Inferior parietal cortex (tissue), 1 donor: ENCODE data around the gene HDAC9.
"Not testable (repeated sequence)": the region's sequence is repeated elsewhere in the genome, so short reads cannot be mapped to it uniquely, and the experiment has no call there.

ENCODE experiments used
- DNase-seq: peaks from one replicate; pipeline ENCODE4 v3.0.0-alpha.2; 2016; ENCODE audit errors: extremely low spot score

Gene HDAC9

DNA sequence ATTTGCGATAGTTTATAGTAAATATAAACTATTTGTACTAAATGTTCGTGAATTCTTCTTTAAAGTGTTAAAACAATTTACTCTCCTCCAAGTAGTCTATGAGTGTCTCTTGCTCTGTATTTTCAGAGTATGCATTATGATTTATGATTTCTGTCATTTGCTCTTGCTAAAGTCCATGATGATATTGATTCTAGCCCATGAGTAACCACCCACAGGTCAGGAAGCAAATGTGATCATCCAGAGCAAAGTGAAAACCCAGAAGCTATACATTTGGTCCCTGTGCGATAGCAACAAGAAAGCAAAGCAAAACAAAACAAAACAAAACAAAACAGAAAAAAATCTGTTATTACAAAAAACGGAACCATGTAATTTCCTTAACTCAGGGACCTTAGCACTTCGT, 225.9 kb downstream of the HDAC9 start:
- DNase-seq = no peak

DNA sequence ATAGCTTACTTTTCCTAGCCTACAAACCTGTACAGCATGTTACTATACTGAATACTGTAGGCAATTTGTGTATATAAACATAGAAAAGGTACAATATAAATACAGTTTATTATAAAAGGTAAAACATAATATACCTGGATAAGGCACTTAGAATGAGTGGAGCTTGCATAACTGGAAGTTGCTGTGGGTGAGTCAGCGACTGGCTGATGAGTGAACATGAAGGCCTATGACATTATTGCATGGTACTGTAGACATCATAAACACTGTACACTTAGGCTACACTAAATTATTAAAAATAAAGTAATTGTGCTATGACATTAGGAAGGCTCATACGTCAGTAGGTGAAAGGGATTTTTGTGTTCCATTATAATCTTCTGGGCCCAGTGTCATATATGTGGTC, 228.8 kb downstream of the HDAC9 start:
- no peak for DNase-seq

DNA sequence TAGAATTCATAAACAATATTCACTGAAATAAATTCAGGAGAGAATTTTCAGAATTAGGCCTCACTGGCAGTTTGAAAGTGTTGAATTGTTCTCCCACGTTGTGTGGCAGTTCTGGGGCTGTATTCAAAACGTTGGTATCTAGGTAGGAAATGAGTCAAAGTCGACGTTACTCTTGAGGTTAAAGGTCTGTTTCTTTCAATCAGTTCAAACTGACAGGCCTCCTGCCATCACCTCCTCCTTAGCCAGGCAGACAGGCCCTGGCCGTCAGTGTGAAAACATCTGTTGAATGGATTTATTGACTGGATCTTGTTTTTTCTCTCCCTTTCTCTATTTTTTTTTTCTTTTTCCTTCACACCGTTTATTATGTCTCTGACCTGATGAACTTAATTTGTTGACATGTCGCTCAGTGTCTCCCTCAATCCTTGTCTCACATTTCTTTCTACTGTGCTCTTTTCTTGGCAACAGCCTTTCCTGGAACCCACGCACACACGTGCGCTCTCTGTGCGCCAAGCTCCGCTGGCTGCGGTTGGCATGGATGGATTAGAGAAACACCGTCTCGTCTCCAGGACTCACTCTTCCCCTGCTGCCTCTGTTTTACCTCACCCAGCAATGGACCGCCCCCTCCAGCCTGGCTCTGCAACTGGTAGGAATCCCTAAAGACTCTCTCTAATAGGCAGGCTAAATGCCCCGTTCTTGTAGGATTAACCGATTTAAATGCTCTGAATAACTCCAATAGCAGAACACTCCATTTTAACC, 231.7 kb downstream of the HDAC9 start:
- no peak for DNase-seq

DNA sequence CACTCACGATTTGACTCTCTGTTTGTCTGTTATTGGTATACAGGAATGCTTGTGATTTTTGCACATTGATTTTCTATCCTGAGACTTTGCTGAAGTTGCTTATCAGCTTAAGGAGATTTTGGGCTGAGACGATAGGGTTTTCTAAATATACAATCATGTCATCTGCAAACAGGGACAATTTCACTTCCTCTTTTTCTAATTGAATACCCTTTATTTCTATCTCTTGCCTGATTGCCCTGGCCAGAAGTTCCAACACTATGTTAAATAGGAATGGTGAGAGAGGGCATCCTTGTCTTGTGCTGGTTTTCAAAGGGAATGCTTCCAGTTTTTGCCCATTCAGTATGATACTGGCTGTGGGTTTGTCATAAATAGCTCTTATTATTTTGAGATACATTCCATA, 240.5 kb downstream of the HDAC9 start:
- not testable (repeated sequence) for DNase-seq

DNA sequence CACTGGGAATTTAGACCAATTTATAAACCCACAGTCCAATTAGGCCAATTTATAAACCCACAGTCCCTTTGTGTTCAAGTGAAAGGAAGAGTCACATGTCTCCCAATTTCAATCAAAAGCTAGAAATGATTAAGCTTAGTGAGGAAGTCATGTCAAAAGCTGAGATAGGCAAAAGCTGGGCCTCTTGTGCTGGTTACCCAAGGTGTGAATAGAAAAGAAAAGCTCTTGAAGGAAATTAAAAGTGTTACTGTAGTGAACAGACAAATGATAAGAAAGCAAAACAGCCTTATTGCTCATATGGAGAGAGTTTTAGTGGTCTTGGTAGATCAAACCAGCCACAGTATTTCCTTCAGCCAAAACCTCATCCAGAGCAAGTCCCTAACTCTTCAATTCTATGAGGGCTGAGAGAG, 245.0 kb downstream of the HDAC9 start:
- no peak for DNase-seq

- no peak for DNase-seq
These were observed 258.5 kb downstream of the HDAC9 start for GRCh38 chr7:18753972-18754610.

DNA sequence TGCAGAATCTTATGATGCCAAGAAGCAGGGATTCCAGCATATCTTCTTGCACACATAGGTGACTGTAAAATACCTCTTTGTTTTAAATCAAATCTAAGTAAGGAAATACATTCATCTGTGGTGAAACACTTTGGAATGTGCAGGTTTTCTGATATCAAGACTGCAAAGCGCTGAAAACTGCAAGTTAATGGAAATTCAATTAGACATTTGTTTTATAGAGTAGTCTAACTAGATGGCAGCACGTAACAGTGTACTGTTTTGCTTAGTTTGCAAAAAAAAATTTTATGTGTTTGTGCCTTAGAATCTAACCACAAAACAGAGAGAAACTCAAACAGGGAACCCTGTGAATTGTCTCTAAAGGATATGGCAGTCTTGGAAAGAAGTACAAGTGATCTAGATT, 259.2 kb downstream of the HDAC9 start:
- no peak for DNase-seq

- no peak for DNase-seq
These were observed 260.2 kb downstream of the HDAC9 start for GRCh38 chr7:18755793-18756192.

DNA sequence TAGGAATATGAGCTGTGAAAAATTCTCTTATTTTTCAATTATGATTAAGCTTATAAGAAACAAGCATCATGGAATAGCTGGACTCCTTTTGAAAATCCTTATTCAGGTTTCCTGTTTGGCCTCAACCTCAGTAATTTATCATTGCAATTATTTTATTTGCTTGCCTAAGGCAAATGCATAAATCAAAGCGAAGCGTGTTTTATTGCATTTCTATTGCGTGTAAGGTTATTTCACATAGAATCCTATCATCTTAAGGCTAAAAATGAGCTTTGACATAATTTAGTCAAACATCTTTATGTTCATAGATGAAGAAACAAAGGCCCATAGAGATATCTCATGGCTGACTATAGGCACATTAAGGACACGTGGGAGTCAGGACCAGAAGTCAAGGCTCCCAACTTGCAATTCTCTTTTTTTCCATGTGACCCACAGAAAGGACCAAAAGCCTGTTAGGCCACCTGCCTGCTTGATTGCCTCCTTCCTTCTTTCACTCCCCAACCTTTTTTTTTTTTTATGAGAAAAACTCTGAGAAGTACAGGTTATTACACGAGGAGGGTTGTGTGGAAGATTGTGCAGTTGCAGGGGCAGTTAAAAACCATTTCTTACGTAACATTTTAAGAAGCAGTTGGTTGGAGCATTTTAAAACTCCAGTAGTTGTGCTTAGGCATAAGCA, 261.0 kb downstream of the HDAC9 start:
- no peak for DNase-seq

GRCh38 chr7:18760046-18760445, 264.5 kb downstream of the HDAC9 start:
- DNase-seq = no peak

DNA sequence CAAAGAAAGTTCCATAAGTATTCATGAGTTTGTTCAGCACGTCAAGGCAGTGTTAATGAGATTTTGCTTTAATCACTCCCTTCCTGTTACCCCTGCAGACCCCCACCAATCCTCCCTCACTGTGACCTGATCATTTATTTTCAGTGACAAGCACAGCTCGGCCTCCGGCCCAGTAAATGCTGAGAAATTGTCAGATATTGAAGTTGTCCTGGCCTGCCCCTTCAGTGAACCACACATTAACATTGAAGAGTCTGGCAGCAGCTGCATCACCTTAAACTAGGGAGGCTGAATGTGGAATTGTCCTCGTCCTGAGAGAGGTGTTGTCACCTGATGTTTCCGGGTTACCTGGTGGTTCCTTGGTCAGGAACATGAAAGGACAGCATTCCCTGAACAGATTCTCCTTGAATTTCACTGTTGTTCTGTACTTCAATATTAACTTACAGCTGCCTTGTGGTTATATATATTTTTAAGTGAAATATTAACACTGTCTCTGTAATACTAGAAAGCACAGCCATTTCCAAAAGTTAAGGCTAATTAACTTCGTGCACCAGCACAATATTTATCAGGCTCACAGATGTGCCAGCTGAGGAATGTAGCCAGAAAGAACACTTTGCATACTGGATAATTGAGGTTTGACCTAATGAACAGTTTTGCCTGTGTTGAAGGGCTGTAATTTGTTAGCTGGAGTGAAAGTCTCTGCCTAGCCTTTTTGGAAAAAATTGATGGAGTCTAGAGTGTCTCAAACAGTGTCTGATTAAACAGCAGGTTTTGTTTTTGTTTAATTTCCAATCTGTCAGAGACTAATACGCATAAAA, 265.3 kb downstream of the HDAC9 start:
- DNase-seq = no peak

- DNase-seq = no peak
These were observed 266.6 kb downstream of the HDAC9 start for GRCh38 chr7:18762189-18762588.

DNA sequence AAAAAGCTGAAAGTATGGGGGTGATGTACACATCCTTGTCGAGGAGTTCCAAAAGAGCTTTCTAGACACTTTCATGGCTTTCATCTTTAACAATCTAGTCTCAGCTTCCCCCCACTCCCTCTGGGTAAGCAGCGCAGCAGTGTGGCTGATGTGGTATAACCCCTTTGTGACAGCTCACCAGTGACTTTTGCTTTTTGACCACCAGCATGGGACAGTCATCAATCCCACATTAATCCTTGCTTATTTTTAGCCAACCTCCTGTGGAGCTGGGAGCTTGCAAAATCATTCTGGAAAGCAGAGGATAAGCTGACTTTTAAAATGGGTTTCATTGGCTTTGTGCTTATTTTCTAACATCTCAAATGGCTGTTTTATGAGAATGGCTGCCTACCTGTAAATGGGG, 272.7 kb downstream of the HDAC9 start:
- DNase-seq = no peak

DNA sequence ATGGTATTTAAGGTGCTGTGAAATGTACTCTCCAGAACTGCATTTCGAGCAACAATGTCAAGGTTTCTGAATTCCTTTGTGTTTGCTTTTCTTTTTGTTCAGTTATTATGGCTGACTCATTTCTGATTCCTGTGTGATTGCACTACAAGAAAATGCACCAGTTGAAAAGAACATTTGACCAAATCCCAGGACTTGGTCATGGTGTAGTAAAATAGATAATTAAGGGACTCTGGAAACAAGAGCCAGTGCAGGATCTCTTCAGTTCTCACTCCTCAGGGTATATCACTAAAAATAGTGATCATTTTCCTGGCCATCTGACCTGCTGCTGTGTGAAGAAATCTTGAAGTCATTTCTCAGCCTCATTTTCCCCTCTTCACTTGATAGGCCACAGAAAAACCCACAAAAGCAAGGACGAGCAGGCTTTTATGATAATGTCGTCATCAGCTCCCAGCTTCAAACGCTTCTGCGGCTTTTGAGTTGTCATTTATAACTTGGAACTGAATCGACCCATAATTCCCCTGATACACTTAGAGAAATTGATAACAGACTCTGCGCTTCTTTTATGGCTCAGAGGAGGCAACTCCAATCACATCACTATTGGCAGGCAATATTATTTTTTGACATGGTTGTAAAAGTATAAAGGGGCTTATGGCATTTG, 274.7 kb downstream of the HDAC9 start:
- no peak for DNase-seq

DNA sequence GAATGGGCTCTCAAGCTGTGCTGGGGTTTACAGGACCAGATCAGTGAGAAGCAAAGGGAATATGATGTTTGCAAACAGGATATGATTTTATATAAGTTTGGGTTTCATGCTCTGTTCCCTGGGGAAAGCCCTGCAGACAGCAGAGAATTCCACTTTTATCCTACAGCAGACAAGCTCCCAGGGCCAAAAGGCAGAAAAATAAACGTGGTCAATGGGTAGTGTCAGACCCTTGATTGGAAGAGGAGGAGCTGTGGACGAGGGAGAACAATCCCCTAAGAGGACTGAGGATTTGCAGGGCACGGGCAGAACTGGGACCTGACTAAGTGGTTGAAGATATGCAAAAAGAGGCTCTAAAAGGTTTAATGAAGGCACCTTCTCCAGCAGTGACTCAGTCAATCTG, 275.3 kb downstream of the HDAC9 start:
- DNase-seq = no peak

- no peak for DNase-seq
These were observed 276.5 kb downstream of the HDAC9 start for GRCh38 chr7:18771834-18772566.

GRCh38 chr7:18772567-18772965, 277.0 kb downstream of the HDAC9 start:
- DNase-seq = no peak

DNA sequence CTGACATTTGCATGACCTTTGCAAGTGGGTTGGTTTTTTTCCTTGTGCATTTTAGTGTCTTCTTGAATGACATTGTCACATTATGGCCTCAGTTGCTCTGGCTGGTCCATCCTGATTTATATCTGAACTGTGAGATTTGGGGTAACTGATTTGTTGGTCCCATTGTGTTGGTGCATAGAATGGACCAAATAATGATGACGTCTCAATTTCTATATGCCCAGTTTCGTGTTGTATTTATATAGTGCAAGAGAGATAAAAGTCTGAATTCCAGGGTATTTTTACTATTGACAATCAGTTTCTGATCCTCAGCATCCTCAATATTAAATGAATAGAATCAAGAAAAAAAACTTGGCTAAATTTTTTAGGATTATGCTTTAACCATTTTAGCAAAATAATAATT, 281.8 kb downstream of the HDAC9 start:
- DNase-seq = no peak

DNA sequence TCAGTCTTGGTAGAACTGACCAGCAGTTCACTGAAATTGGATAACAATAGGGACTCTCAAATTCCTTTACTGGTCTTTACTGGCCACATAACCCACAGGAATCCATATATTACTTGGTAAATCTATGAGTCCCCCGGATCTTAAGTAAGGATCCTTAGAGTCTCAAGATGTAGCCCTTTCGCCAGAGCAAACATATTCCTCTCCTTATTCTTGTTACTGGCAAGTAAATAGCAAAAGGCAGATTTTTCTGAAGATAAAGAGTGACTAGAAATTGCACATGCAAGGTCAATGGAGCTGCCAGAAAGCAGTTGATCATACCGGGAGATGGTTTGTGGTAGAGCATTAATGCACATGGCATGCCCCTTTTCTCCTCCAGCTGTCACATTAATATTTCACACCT, 283.0 kb downstream of the HDAC9 start:
- DNase-seq = no peak

GRCh38 chr7:18780266-18780665, 284.7 kb downstream of the HDAC9 start:
- no peak for DNase-seq

DNA sequence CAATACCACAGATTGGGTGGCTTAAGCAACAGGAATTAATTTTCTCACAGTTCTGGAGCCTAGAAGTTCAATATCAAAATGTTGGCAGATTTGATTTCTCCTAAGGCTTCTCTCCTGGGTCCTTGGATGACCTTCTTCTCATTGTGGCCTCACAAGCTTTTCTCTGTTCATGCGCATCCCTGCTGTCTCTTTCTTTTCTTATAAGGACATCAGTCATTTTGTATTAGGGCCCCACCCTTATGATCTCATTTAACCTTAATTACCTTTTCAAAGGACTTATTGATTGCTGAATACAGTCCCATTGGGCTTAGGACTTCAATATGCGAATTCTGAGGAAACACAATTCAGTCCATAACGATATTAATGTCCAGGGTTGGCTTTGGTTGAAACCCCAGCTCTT, 285.4 kb downstream of the HDAC9 start:
- no peak for DNase-seq
